NK-92 (cell line): ENCODE results near the gene STK33.

Source experiments
- DNase-seq: peaks from one replicate; lab custom pipeline; 2025; ENCODE audit not compliant: unreplicated experiment; lab: John Stamatoyannopoulos, UW

The STK33 gene

DNA sequence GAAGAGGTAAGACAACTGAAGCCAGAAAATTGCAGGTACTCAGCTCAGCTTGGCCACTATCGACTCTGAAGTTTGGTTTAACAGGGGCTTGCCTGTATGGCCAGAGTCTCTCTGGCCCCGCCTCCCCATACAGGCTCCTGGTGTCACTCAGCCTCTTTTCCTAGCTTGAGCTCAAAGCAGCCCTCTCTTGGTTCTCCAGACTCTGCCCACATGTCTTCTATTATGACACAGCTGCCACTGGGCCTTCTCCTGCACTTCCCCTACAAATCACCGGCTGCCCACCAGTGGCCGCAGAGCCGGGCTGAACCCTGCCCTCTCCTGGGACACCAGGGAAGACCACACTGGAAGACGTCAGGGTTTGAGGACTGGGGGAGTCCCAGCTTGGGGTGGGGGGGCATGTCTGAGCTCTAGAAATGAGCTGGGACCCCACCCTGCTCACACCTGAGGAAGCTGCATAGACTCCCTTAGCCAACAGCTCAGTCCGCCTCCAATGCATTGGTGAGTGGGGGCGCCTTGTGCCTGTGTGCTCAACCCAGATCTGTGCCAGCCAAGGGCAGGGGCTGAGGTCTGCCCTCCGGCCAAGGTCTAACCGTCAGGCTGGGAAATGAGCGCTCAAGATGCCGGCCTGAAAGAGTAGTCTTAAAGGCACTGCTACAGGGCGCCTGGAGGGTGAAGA is 236.0 kb downstream of the STK33 start:
- no peak for DNase-seq

DNA sequence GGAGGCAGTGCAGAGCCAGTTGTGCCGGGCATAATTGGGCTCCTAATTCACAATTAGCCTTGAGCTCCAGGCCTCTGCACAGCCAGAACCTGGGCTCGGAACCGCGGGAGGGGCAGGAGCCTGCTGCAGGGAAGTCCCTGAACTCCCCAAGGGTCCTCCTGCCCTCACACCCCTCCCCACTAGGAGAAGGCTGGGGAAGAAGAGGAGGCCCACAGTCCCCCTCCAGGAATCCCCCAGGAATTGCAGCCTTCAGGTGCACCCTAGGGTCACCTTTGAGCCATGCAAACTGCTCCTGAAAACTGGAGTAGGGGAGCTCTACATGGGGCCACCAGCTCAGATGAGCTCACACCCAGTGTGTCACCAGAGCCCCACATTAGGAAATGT is 236.5 kb downstream of the STK33 start:
- no peak for DNase-seq

GRCh38 chr11:8356721-8357504 is 237.1 kb downstream of the STK33 start:
- DNase-seq, result no peak

- DNase-seq, result no peak
These were observed 237.8 kb downstream of the STK33 start for GRCh38 chr11:8356216-8356615.

DNA sequence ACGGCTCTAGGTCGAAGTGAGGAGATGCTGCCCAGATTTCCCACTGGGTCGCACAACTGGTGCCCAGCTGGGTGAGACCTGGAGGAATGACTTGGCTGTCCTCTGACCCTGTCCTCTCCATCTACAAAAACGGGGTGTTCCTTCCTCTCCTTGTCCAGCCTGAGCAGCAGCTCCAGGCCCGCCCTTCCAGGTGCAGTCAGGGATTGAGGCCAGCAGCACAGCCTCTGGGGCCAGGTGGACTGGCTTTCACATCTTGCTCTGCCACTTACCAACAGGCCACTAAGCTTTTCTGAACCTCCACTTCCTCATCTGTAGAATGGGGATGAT is 238.6 kb downstream of the STK33 start:
- no peak for DNase-seq

DNA sequence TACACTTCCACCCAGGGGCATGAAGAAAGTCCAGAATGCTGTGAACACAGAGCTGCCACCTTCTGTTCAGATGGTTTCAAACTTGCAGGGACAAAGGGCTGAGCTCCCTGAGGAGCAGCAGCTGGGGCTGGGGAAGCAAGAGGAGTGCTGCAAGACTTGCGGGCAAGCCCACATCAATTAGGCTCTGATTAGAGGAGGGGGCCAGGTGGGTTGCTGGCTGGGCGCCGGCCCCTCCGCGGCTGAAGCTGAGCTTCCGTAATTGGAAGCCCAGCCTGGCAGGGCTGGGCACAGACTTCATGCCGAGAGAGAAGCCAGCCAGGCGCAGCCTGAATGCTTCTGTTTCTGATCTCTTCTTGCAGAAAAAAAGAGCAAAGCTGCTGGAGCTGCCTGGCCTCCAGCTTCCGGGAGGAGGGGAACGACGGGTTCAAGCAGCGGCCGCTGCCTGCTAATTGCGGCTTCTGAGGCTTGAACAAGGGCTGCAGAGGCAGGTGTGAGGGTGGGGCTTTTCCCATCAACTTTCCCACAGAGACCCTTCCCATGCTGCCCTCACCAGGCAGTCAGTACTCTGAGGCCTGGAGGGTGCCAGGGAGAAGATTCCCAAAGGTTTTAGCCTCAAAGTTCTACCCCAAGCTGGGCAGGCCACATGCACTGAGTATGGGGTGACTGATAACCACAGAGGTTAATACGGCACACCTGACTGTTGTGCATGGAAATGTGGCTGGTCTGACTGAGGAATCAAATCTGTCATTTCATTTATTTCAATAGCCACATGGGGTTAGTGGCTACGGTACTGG is 239.2 kb downstream of the STK33 start:
- DNase-seq, result no peak

GRCh38 chr11:8352876-8353505 is 241.0 kb downstream of the STK33 start:
- no peak for DNase-seq

GRCh38 chr11:8352103-8352875 is 241.7 kb downstream of the STK33 start:
- DNase-seq, result no peak

DNA sequence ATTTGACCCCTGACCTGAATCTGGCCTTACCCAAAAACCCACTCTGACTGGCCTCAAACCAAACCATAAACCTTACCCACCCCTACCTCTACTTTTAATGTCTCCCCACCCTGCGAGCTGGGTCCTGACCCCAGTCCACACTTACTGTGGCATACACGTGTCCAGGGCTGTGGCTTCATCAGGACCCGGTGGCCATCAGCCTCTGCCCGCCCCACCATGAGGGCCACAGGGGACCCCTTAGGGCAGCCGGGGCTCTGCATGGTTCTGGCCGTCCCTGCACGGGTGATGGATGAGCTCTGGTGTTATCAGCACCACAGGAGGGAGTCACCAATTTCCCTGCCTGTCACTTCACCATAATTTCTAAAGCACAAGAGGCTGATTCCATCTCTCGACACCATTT is 242.8 kb downstream of the STK33 start:
- DNase-seq, result no peak

GRCh38 chr11:8347978-8348377 is 246.1 kb downstream of the STK33 start:
- DNase-seq, result no peak

GRCh38 chr11:8346157-8346755 is 247.8 kb downstream of the STK33 start:
- DNase-seq, result no peak

DNA sequence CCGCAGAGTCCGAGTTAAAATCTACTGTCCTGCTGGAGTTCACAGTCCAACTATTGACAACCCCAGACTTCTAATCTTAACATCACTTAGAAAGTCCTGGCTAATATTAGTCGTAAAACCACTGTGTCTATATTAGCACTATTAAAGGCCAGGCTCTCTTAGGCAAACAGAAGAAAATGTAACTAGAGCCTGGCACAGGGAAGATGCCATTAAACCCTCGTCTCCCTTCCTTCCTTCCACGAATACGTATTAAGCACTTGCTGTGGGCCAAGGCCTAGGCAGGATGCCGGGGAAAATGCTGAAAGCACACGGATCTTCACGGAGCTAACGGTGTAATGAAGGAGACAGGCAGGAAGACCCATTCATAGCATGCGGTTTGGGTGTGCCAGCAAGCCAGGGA is 248.8 kb downstream of the STK33 start:
- DNase-seq, result no peak

- no peak for DNase-seq
These were observed 249.7 kb downstream of the STK33 start for GRCh38 chr11:8344346-8344745.

DNA sequence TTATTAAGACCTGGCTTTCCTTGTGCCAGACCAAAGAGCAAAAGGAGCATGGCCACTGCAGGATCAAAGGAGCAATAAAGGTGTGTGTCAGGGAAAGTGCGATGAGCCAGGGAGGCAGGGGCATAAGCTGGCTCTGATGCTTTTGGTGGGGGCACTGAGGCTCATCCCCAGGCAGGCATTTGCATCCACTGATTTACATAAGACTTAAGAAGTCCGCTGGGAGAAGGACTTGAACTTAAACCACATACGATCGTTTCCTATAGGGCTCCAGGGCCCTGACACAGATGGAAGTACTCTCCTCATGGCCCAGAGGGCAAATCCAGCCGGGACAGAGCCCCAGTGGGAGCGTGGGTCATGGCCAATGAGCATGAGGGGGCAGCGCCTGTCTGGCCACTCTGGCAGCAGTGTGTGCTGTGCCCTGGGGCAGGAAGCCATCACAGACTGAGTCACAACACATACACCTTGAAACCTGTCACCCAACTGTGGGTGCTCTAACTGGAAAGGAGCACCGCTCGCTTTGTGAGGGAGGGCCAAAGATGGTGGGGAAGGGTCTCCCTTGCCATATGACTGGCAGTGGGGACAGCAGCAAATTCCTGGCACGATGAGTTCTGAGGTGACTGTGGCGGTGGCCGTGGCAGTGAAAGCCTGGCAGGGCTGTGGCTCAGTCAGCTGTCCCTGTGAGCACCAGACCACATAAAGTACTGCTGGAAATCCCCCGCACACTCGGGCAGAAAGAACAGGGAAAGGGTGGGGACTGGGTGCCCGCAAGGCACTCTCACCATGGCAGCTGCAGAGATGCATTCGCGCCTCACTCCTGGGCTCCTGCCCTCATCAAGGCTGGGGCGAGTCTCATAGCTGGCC is 251.0 kb downstream of the STK33 start:
- no peak for DNase-seq

DNA sequence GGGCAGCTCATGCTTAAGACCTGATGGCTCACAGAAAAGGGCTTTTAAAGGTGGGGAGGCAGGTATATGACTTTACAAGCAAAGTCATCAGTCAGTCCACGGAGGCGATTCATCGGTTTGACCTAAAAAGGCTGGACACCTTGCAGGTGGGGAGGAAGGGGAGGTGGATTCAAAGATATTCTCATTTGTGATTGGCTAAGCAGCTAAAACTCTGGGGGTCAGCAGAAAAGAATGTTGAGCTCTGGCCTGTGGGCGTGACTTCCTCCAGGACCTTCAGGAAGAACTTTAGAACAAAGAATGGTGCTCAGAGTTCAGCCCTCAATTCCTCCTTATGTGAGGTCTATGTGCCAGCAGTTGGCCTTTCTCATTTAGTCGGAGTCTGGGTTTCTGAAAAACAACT is 252.0 kb downstream of the STK33 start:
- no peak for DNase-seq
